Transverse colon (tissue), 4 donors: ENCODE results near the gene SSB. TPM values are rescaled to one million over a fixed set of nuclear protein-coding genes. Genes with fewer than 3 reads are reported as not detected.
"Not testable (repeated sequence)": the region's sequence is repeated elsewhere in the genome, so short reads cannot be mapped to it uniquely, and the experiment has no call there.

Experiments
- DNase-seq: peaks from one replicate; pipeline ENCODE4 v3.0.0-alpha.2; 2019
- H3K27ac ChIP-seq, 4 donors: fragments of 200-600 bp; sonication (generic); 2 replicates each; pipeline ENCODE4 v1.5.1; 2016 to 2018; ENCODE audit warnings: inconsistent platforms in 4 of 4
- H3K27me3 ChIP-seq: fragments of 200-600 bp; sonication (generic); 2 replicates; pipeline ENCODE4 v1.5.1; 2017; ENCODE audit warnings: inconsistent platforms
- H3K36me3 ChIP-seq, 4 donors: fragments of 200-600 bp; sonication (generic); 2 replicates each; pipeline ENCODE4 v1.5.1; 2017 to 2019; ENCODE audit warnings: inconsistent platforms in 4 of 4
- H3K4me1 ChIP-seq, 4 donors: fragments of 200-600 bp; sonication (generic); 2 replicates each; pipeline ENCODE4 v1.5.1; 2017 to 2020; ENCODE audit warnings: inconsistent platforms in 4 of 4
- H3K4me3 ChIP-seq, 4 donors: fragments of 200-600 bp; sonication (generic); 1 replicate in 1 of 4; 2 replicates in 3 of 4; pipeline versions ENCODE4 v1.5.1 to v1.6.1; 2017 to 2019; ENCODE audit warnings: inconsistent platforms in 4 of 4
- H3K9me3 ChIP-seq, 2 donors: fragments of 200-600 bp; sonication (generic); 2 replicates each; pipeline ENCODE4 v1.5.1; 2017 to 2019; ENCODE audit warnings: inconsistent platforms in 2 of 2
- CTCF ChIP-seq, 5 experiments: fragments of 200-600 bp in 3 of 5; fragments of 450-650 bp in 2 of 5; sonication (generic) in 3 of 5; IDR thresholded peaks; 1 replicate in 2 of 5; 2 replicates in 3 of 5; pipeline ENCODE4 v1.5.1; 2016 to 2017; ENCODE audit warnings: antibody characterized with exemption in 5 of 5, inconsistent platforms in 3 of 5, mild to moderate bottlenecking in 2 of 5, moderate library complexity in 1 of 5
- EP300 ChIP-seq: sonication (generic); formaldehyde crosslinking; IDR thresholded peaks from one replicate; pipeline ENCODE4 v1.6.1; 2017; ENCODE audit warnings: antibody characterized with exemption, low read depth
- POLR2A ChIP-seq: fragments of 450-650 bp; IDR thresholded peaks from one replicate; pipeline ENCODE4 v1.6.1; 2016; ENCODE audit warnings: antibody characterized with exemption, mild to moderate bottlenecking, moderate library complexity
- POLR2AphosphoS5 ChIP-seq, 3 donors: sonication (generic); formaldehyde crosslinking; IDR thresholded peaks; one replicate each; pipeline ENCODE4 v1.6.1; 2016; ENCODE audit warnings: antibody characterized with exemption in 3 of 3
- WGBS, 2 donors: methylation state at CpG; one replicate each; pipeline ENCODE4 v1.1.5; 2018; ENCODE audit warnings: low coverage in 1 of 2; 5-methylcytosine and 5-hydroxymethylcytosine counted together
- in situ Hi-C, 4 donors: fragments of 200-750 bp; cut with MboI; loops; one replicate each; pipeline versions ENCODE4 v1.15.0 to v1.15.1; 2017; ENCODE audit warnings: low sequenced_read_pairs in 3 of 4, low pct_ligation_motif_present in 1 of 4, low pct_unique_long_range_greater_than_20kb in 1 of 4
- intact Hi-C: fragments of 100-400 bp; cut with DNase I; formaldehyde crosslinking; loops from one replicate; pipeline ENCODE4 v1.15.1; 2023; ENCODE audit warnings: low total_unique reads
- total RNA-seq, 4 donors: library from RNA; depleted of rRNA; stranded (reverse); fragments of >200 nt; gene quantifications; one replicate each; pipeline ENCODE4 v1.1.0, GENCODE V29; 2016

SSB gene
- total RNA-seq, 4 donors from 2014 or later = 28.3 to 55.3 (median 30.3) TPM

DNA sequence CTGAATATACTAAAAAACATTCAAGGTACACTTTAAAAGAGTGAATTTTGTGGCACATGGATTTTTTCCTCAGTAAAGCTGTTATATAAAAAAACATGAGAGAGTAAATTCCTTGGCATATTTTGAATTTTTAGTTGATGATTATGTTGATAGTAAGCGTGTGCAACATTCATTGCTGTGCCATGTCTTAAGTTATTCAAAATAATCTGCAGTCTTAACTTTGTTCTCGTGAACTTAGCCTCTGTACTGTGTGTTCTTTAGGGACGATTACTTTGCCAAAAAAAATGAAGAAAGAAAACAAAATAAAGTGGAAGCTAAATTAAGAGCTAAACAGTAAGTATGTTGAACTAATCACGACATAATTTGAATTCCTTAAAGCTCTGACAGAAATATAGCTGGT is 9.6 kb downstream of the SSB start:
- Histone ChIP-seq H3K9me3 (no peaks in the 10 kb centered on the region), H3K4me1 (peaks cover 0 to 11% (median 0%) of the 10 kb centered on the region in 4 donors), H3K27me3 (no peaks in the 10 kb centered on the region), H3K4me3 (no peak overlapping the region), H3K27ac (no peak overlapping the region), H3K36me3 (peaks cover 0 to 86% (median 40%) of the 10 kb centered on the region in 4 donors)
- WGBS, 2 donors = 84 to 87% methylated on average over 4 of the region's 4 CpGs
- no peak for DNase-seq
- intact Hi-C loops (no loop called here), in situ Hi-C loops (no loop called here)
- TF ChIP-seq POLR2A = no peak
- TF ChIP-seq CTCF (IDR thresholded peaks at IDR 0.05) = no peak
- no peak for TF ChIP-seq POLR2AphosphoS5 (IDR thresholded peaks at IDR 0.05)

GRCh38 chr2:169815849-169816248 is 17.2 kb downstream of the SSB start:
- Histone ChIP-seq H3K9me3 (no peaks in the 10 kb centered on the region), H3K4me1 (no peaks in the 10 kb centered on the region), H3K4me3 (no peak overlapping the region), H3K27ac (no peak overlapping the region), H3K27me3 (no peaks in the 10 kb centered on the region), H3K36me3 (peaks cover 0 to 56% (median 19%) of the 10 kb centered on the region in 4 donors)
- intact Hi-C loops = no loop called here
- no peak for DNase-seq
- WGBS, 2 donors = 40 to 58% methylated on average over 1 of the region's 1 CpG
- no peak for TF ChIP-seq POLR2A
- TF ChIP-seq CTCF (IDR thresholded peaks at IDR 0.05) = no peak
- no peak for TF ChIP-seq POLR2AphosphoS5 (IDR thresholded peaks at IDR 0.05)
- TF ChIP-seq EP300 = no peak
- in situ Hi-C loops = no loop called here

GRCh38 chr2:169816961-169817360 is 18.3 kb downstream of the SSB start:
- H3K27me3 ChIP-seq, H3K27ac ChIP-seq, intact Hi-C loops, in situ Hi-C loops, H3K4me3 ChIP-seq, H3K9me3 ChIP-seq, DNase-seq, H3K4me1 ChIP-seq: not testable (repeated sequence)
- H3K36me3 ChIP-seq = peaks cover 0 to 45% (median 13%) of the 10 kb centered on the region in 4 donors

- WGBS, 2 donors = 97 to 100% methylated on average over 4 to 6 of the region's 6 CpGs
- H3K9me3 ChIP-seq, in situ Hi-C loops, H3K27me3 ChIP-seq, H3K4me1 ChIP-seq, H3K27ac ChIP-seq, intact Hi-C loops, DNase-seq, H3K4me3 ChIP-seq: not testable (repeated sequence)
- peaks cover 0 to 41% (median 11%) of the 10 kb centered on the region in 4 donors for H3K36me3 ChIP-seq
Observed at GRCh38 chr2:169817369-169817768, 18.7 kb downstream of the SSB start.

DNA sequence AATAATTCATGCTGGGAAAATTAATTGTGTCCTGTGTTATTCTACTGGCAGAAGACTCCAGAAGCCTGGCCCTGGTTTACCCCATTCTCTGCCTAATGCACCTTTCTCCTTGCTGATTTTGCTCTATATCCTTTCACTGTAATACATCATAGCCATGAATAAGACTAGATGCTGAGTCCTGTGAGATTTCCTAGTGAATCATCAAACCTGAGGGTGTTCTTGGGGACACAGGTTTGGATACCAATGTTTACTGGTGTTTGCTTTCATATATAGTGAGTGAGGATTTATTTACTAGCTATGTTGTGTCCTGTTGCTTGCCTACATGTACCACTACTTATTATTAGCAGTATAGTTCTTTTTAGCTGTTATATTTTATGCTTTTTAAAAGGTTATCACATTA is 19.6 kb downstream of the SSB start:
- H3K27me3 ChIP-seq = no peaks in the 10 kb centered on the region
- H3K36me3 ChIP-seq = peaks cover 0 to 32% (median 7%) of the 10 kb centered on the region in 4 donors
- H3K27ac ChIP-seq = no peak overlapping the region
- H3K4me1 ChIP-seq = peaks cover 4 to 9% (median 7%) of the 10 kb centered on the region in 4 donors
- in situ Hi-C loops = no loop called here
- no peaks in the 10 kb centered on the region for H3K9me3 ChIP-seq
- intact Hi-C loops = no loop called here
- TF ChIP-seq EP300 (no peak), POLR2AphosphoS5 (IDR thresholded peaks at IDR 0.05) (no peak), POLR2A (no peak), CTCF (IDR thresholded peaks at IDR 0.05) (no peak)
- no peak for DNase-seq
- H3K4me3 ChIP-seq = no peak overlapping the region
